BJ (cell line): Measurements from ENCODE around the gene ARSD. TPM values are rescaled to one million over a fixed set of nuclear protein-coding genes. Genes with fewer than 3 reads are reported as not detected.

ENCODE experiments used
- CTCF ChIA-PET: fragments of 350-600 bp; formaldehyde crosslinking; extraction: SDS; loops from one replicate; lab custom pipeline; 2021; ENCODE audit warnings: antibody characterized with exemption, inconsistent platforms; lab: Yijun Ruan, JAX
- POLR2A ChIA-PET: fragments of 300-600 bp; sonication (Branson Sonifier 250); formaldehyde crosslinking; extraction: SDS; loops from one replicate; lab custom pipeline; 2021; ENCODE audit warnings: antibody characterized with exemption; lab: Charles Lee
- DNase-seq: peaks from one replicate; pipeline ENCODE4 v3.0.0-alpha.2; 2011; ENCODE audit warnings: low read depth
- H3K27me3 ChIP-seq: 2 replicates; pipeline ENCODE4 v1.6.0; 2011; ENCODE audit warnings: low read length; ENCODE audit not compliant: control insufficient read depth, insufficient read depth
- H3K36me3 ChIP-seq: 2 replicates; pipeline ENCODE4 v1.5.1; 2011; ENCODE audit warnings: low read length; ENCODE audit not compliant: control insufficient read depth, insufficient read depth
- H3K4me3 ChIP-seq: 2 replicates; pipeline ENCODE4 v1.5.1; 2011; ENCODE audit warnings: low read depth, mild to moderate bottlenecking, control low read depth, low read length
- CTCF ChIP-seq: IDR thresholded peaks from 2 replicates; pipeline ENCODE4 v1.5.1; 2011; ENCODE audit warnings: low read depth, mild to moderate bottlenecking, control low read depth, inconsistent platforms, low read length, moderate library complexity; ENCODE audit not compliant: insufficient read depth
- polyA plus RNA-seq: library from polyadenylated mRNA; depleted of rRNA; stranded (reverse); fragments of >200 nt; gene quantifications from 2 replicates; pipeline ENCODE4 v1.2.3, GENCODE V29; 2011; rRNA removed

ARSD gene
- polyA plus RNA-seq, 1 experiment = 12.6 TPM

GRCh38 chrX:2857566-2857965 is 71.6 kb downstream of the ARSD start:
- CTCF ChIA-PET = no interaction called here
- TF ChIP-seq CTCF = no peak
- H3K36me3 ChIP-seq = no peaks in the 10 kb centered on the region

GRCh38 chrX:2855761-2856160 is 73.4 kb downstream of the ARSD start:
- TF ChIP-seq CTCF = no peak
- Histone ChIP-seq H3K4me3 (no peak overlapping the region), H3K36me3 (no peaks in the 10 kb centered on the region), H3K27me3 (no peaks in the 10 kb centered on the region)
- no peak for DNase-seq
- ChIA-PET POLR2A (no interaction called here), CTCF (no interaction called here)

More at GRCh38 chrX:2857566-2857965, 71.6 kb downstream of the ARSD start:
- POLR2A ChIA-PET = no interaction called here
- DNase-seq = no peak
- H3K4me3 ChIP-seq = no peak overlapping the region
- no peaks in the 10 kb centered on the region for H3K27me3 ChIP-seq

- DNase-seq = no peak
- CTCF ChIA-PET = no interaction called here
- no peaks in the 10 kb centered on the region for H3K36me3 ChIP-seq
- no peak for TF ChIP-seq CTCF
- H3K4me3 ChIP-seq = no peak overlapping the region
- POLR2A ChIA-PET = no interaction called here
- H3K27me3 ChIP-seq = no peaks in the 10 kb centered on the region
Measured at GRCh38 chrX:2854918-2855317, 74.2 kb downstream of the ARSD start.

Other genes with a start within 250 kb of the ARSD start
- gene CD99, start 238.0 kb downstream of the ARSD start, polyA plus RNA-seq = 434 and 479 TPM in 2 replicates
- gene XG, start 177.3 kb downstream of the ARSD start, polyA plus RNA-seq = 0.06 and 0.22 TPM in 2 replicates
- 6.5 and 9.3 TPM in 2 replicates for gene GYG2, start 100.4 kb downstream of the ARSD start, polyA plus RNA-seq
- gene ARSH, start 77.2 kb upstream of the ARSD start, polyA plus RNA-seq = not detected in 2 replicates
- gene ARSF, start 112.1 kb upstream of the ARSD start, polyA plus RNA-seq = not detected in 2 replicates